NCI-H1436 treated with DMSO at 0.1 percent for 48 hours (cell line): ENCODE results near the gene CFAP221.

Experiments used
- DNase-seq: peaks from one replicate; lab custom pipeline; 2025; lab: John Stamatoyannopoulos, UW

CFAP221 gene

DNA sequence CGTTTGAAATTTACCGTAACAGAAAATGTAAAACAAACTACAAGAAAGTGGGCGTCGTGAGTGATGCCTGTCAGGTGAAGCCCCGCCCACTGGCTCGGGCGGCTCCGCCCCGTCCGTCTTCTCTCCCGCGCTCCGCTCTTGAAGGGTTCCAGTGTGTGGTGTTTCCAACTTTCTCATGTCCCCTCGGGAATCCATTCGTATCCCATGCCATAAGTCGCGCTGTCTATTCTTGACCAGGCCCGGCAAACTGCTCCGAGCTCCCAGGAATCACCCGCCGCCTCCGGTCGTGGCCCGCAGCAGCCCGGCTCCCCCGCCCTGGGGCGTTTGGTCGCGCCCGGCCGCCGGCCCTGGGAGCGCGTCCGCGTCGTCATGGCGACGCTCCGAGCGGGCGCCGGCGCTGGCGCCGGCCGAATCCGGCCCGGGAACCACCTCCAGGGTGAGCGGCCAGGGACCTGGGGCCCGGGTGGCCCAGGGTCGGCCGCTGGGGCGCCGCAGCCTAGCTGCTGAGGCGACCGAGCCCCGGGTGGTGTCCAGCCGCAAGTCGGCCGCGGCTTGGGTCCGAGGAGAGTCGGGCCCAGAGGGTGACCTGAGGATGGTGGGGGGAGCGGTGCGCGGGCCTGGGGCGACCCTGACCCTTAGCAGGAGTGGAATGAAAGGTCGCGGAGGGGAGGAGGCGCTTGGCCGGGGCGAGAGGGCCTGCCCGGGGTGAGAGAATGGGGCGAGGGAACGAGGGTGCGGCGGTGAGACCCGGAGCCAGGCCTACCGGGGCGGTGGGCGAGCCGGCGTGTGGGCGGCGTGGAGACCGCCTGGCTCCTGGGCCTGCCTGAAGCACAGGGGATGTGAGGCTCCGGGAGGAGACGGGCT lies at the start of gene CFAP221:
Gene CFAP221, plus strand, starts transcription at position 375 of the 864 bp plus-strand sequence. CDS start 1,683 bp downstream, outside the sequence.
- no peak for DNase-seq

DNA sequence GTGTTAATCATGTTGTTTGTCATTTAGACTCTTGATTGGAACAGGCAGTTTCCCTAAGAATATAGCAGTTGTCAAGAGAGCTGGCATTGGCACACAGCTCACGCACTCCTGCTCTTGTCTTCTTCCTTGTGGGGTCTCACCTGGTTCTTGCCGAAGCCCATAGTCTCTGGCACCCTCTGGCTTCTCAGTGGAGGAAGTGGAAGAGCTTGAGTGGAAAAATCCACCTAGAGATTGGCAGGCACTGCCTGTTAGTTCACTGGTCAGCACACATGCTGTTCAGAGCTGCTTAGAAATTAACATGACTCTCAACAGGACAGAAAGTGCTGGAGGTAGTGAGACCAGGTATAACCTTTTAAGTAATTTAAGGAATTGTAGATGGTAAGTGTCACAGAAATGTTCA lies 48.3 kb upstream of the CFAP221 start:
- no peak for DNase-seq

DNA sequence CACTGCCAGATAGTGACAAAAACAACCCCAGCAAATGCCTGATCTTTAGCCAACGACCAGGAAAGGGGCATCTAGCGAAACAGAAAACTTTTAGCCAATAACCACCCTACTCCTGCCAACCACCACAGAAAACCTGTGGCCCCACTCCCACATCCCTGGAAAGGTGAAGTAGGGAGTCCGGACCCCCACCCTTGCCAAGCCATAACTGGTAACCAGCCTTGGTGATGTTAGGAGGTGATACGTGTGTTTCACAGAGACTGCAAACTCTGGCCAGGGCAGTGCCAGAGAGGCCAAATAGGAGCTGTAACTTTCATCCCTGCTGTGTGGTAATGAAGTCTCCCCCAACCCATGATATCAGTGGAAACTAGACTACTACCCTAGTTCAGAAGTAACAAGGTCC lies 47.6 kb upstream of the CFAP221 start:
- DNase-seq: no peak

DNA sequence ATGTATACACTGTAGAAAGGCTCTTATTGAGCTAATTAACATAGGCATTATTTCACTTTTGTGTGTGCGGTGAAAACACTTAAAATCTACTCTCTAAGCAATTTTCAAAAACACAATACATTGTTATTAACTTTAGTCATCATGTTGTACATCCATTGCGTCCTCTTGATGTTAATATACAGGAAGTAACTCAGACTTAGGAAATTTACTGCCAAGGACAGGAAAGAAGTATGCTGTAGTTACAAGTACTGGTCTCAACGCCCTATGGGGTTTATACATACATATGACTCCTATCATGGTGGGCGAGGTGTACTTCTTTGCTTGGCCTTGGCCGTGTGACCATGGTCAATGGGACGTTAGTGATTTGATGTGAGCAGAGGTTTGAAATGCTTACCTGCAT lies 35.5 kb upstream of the CFAP221 start:
- DNase-seq: no peak

DNA sequence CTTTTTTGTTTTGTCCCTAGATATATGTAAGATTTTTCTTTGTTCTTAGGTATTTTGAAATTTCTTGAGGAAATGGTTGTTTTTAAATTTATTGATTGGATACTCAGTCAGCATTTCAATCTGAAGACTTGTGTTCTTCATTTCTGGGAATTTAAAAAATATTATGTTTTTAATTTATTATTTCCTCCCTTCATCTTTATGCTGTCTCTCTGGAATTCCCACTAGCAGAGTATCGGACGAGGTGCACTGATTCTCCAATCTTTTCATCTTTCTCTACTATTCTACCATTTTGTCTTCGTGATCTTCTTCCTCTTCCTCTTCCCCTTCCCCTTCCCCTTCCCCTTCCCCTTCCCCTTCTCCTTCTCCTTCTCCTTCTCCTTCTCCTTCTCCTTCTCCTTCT lies 32.3 kb upstream of the CFAP221 start:
- DNase-seq: no peak

DNA sequence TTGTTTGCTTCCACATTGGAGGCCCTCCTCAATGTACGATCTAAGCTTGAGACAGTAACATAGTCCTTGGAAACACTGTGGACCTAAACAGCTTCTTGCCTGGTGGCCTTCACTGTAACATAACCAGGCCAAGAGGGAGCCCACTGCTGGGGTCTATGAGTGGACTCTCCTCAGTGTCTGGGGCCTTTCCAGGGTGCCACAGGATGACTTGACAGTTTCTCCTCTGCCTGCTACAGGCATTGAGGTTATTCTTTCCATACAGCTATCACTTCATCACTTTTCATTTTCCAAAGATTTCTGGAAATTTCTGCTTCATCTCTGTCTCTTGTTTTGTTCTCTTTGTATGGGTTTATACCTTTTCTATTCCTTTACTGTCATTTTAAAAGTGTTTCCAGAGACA lies 31.3 kb upstream of the CFAP221 start:
- no peak for DNase-seq

DNA sequence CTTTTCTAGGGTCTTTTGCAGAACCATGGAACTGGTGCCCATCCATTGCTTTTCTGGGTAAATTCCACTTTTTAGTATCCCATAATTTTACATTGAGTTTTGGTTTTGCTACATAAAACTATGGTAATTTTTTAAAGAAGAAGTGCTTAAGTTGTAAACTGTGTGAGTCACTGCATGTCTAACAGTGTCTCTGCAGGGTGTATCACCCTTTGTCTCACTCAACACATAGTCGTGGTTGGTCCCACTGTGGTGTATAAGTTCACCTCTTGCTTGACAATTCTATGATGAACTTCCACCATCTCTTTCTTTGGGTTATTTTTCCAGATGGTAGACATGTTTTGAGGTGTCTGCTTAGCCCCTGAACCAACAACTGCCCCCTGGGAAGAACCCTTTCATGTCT lies 30.4 kb upstream of the CFAP221 start:
- no peak for DNase-seq

DNA sequence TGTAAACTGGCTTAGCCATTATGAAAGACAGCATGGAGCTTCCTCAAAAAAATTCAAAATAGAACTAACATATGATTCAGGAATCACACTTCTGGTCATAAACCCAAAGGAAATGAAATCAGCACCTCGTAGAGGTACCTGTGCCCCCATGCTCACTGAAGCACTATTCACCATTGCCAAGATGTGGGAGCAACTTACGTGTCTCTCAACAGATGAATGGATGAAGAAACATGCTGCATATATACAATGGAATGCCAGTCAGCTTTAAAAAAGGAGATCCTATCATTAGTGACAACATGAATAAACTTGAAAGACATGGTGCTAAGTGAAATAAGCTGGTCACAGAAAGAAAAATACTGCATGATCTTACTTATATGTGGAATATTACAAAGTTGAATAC lies 28.1 kb upstream of the CFAP221 start:
- no peak for DNase-seq

DNA sequence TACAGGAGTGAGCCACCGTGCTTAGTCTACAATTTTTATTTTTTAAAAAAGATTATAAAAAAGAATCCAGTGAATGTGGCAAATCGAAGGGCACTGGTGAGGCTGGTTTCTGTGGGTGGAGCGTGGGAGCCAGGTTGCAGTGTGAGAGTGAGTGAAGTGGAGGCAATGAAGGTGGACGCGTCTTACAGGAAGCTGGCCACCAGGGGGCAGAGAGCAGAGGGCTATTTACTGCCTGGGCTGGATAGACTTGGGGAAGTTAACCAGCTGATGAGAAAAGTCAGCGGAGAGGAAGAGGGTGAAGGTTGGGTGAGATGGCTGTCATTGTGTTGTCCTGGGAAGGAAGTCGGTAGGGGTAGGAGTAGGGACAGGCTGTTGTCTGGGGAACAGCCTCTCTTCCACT lies 26.8 kb upstream of the CFAP221 start:
- no peak for DNase-seq

DNA sequence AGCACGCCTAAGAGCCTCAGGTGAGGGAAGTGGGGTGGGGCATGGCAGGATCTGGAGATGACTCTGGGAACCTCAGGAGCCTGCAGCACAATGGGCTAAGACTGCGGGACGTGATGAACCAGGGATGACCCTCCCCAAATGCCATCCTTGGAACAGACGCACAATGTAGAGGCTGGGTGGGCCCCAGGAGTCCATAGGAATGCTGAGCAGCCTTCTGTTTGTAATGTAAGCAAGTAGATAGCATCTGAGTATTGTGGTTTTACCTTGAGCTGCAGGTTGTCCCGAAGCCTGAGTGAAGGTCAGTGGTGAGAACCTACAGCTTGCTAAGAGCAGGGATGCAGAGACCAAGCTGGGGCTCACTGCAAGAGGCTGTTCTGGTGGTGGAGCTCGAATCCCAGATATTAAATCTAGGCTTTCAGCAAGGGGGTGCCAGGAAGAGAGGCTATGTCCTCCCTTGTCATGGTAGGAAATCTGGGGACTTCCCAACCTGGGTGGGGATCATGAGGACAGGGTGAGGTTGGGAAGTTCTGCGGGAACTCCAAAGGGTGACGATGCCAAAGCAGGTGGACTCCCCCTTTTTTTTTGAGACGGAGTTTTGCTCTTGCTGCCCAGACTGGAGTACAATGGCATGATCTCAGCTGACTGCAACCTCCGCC lies 25.7 kb upstream of the CFAP221 start:
- DNase-seq: no peak

DNA sequence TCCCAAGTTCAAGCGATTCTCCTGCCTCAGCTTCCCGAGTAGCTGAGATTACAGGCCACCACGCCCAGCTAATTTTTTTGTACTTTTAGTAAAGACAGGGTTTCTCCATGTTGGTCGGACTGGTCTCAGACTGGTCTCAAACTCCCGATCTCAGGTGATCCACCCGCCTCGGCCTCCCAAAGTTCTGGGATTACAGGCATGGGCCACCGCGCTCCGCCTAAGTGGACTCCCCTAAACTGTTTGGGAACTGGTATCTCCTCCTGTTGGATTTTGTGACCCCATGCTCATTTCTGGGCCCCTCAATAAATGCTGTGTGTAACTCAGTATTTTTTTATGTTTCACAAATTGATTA lies 25.2 kb upstream of the CFAP221 start:
- no peak for DNase-seq

DNA sequence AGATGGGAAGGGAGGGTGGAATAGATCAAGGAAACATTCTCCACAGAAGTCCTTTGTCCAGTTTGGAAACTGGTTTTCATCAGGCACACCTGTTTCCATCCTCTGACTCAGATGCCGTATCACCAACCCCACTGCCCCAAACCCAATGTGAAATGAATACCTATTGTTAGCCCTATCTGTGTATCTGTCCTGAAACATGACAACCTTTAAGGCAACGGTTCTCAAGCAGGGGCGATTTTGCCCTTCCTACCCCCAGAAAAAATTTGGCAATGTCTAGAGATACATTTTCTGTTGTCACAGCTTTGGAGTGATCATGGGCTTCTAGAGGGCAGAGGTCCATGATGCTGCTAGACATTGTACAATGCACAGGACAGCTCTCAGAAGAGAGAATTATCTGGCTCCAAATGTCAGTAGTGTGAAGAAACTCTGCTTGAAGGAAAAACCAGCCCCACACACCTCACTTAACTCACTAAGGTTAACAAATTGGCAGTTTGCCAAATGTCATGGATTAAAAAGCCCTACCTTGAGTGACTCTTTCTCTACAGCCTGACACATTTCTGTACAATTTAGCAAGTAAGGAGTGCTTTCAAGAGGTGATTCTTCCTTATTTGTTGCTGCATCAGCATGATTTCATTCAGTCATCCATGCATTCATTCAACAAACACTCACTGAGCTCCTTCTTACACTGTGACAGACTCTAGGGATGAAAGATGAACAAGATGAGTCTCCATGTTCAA lies 23.4 kb upstream of the CFAP221 start:
- no peak for DNase-seq

DNA sequence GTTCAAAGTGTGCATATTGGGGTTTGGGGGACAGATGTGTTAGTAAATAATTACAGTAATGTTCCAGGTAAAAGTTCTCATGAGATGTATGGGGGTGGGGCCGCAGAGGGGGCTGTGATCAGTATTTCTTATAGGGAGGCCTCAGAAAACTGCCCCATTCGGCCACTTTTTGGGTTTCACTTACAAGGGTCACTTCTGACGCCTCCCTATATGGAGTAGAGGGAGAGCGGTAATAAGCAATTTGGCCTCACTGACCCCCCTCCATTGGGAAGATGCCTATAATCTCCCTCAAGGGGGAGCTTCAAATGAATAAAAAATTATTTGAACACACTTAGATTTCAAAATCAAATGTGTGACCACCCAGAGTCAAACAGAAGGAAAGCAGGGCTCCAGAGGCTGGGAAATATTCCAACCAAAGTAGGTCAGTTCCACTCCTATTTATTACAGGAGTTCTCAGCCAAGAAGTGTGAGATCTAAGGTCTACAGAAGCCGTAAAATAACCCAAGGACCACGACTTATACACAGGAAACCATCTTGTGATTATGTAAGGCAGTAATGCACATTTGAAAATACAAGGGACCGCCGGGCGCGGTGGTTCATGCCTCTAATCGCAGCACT lies 22.7 kb upstream of the CFAP221 start:
- DNase-seq: no peak

DNA sequence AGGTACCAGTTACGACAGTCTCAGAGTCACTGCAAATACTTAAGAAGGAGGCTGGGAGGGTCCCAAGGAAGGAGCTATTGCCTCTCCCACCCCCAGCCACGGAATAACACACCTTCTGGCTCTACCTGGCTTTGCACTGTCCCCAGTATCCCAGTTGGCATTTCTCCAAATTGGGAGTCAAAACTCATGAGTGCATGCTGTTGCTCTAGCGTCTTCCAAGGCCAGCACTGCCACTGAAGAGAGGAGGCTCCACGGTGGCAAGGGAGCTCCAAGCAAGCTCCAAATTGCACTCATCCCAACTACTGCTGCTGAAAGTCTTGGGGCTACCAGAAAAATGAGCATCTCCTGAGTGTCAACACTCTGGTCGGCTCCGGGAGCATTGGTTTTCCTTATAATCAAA lies 21.6 kb upstream of the CFAP221 start:
- DNase-seq: no peak

DNA sequence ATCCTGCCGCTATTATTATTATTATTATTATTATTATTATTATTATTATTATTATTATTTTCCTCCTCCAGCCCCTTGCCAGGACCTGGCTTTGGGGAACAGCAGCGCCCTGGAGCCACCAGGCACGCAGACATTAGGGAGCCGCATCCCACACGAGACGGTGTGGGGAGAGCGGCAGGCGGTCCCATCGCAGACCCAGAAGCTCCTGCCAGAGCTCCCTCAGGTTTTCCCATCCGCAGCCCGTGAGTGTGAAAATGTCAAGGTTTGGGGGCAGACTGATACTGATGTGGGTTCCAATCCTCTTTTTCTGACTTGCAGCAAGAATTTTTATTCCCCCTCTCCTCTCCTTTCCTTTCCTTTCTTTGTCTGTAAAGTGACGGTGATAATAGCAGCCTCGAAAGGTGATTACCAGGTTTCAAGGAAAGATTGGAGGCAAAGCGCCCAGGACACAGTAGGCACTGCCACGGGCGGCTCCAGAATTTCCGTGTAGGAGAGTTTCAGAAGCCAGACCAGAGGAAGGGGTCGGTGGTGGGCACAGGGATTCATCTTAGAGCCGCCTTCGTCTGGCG lies 20.8 kb upstream of the CFAP221 start:
- DNase-seq: no peak

DNA sequence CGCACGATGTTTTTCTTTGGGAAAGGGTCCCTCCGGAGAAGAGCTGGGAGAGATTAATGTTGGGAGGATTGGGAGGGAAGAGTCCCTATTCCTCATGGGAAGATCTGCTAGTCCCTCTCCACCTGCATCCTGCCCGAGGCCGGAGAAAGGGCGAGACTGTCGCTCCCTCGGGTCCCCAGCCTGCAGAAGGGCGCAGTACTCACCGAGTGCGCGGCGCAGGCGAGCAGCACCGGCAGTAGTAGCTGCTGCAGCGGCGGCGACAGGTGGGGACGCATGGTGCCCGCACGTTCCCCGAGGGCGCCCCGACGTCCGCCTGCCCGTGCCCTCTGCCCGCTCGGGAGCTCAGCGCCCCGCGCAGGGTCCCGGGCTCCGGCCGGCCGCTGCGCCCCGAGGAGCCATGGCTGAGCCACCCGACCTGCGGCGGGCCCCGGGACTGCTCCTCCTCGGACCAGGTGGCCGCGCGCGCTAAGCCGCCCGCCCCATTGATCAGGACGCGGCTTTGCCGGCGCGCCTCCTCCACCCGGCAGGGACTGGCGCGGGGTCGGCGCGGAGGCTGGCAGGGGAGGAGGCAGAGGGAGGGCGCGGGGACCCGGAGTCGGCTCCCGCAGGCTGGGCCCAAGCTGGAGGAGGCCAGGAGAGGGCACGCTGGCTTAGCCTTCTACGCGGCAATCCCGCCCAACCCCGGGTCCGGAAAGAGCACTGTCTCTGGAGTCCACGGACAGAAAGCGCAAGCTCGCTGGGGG lies 20.1 kb upstream of the CFAP221 start, which contains the start of gene SCTR:
Gene SCTR, minus strand, starts transcription at position 532 of the 743 bp plus-strand sequence. Its CDS starts 257 bp downstream, at position 275.
- no peak for DNase-seq

DNA sequence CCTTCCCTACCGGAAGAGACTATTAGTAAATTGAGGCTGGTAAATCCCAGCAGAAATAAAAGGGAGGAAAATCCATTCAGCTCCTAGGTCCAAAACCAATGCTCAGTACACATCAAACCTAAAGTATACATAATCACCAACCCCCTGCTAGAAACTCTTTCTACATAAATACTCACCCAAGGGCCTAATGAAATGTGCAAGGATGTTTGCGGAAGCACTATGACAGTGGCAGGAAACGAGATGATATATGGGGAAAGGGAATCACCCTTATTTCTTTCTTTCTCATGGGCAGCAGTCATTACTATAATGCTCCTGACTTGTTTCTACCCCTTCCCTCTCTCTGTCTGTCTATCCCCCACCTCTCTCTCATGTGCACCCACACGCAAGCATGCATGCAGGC lies 18.6 kb upstream of the CFAP221 start:
- DNase-seq: no peak

DNA sequence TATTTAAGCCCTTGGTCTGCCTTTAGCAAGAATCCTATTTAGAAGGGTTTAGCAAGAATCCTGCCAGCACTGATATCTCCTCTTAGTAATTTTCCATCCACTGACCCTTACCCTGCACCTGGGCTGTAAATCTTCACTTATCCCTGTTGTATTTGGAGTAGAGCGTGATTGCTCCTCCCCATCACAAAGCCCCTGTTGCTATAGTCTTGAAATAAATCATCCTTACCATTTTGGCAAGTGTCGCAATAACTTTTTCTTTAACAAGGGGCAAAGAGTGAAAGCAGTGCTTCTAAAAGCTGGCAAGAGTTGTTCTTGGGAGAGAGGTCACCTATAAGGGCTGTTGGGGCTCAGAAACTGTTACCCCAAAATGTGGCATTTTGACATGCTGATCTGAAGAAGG lies 16.2 kb upstream of the CFAP221 start:
- no peak for DNase-seq

DNA sequence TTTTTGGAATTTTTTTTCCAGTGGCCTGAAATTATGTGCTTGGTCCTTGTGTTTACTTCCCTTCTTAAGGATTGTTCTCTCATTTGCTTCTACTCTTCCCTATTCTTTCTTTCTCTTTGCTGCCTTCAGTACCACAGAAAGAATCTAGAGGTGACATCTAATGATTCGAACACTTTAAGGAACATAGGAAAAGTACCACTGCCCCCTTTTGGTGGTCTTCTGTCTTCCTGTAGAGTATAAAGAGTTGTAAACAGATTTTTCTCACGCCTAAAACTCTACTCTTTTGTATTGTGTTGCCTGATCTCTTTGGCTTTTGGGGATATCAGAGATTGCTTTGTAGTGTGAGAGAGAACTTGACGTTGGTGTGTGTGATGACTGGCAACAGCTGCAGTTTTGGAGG lies 13.0 kb upstream of the CFAP221 start:
- DNase-seq: no peak

DNA sequence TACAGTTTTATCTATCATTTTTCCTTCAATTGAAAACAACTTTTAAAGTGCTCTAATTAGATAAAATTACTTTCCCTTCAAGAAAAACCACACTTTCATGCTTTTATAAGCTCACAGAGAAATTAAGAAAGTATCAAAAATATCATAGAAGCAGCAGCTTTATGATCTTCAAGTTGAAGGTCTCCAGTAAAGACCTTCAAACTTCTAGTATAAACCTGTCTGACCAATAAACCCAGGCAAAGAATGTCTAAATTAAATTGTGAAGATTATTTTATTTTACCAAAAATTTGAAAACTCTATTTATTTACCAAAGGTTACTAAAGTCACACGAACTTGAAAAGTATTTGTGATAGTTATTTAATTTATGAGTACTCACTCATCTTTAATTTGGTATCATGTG lies 10.7 kb upstream of the CFAP221 start:
- DNase-seq: no peak

DNA sequence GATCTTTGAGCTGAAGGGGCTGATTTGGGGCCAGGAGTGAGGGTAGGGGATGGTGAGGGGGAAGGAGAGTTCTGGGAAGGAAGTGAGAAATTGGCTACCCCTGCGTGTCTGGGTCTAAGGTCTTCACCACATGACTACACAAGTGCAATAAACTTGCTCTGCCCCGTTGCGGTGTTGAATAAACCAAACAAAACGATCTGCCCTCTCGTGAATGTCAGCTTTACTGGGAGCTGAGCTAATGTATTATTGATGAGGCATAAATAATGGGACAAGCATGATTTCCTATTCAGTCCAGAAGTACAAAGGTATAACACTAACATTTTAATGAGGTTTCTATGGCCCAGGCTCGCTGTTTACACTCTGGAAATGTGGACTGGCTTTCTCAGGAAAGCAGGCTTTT lies 8.0 kb upstream of the CFAP221 start:
- no peak for DNase-seq
